Loucy (cell line): ENCODE results near the gene ZNG1F.
"Not testable (repeated sequence)": the region's sequence is repeated elsewhere in the genome, so short reads cannot be mapped to it uniquely, and the experiment has no call there.

Source experiments
- CTCF ChIP-seq: fragments of 200-600 bp; sonication (generic); conservative IDR thresholded peaks from 2 replicates; pipeline ENCODE4 v1.5.1; 2014; ENCODE audit warnings: mild to moderate bottlenecking, antibody characterized with exemption, low read length
- EZH2phosphoT487 ChIP-seq: fragments of 200-600 bp; IDR thresholded peaks from 2 replicates; pipeline ENCODE4 v1.6.1; 2018; ENCODE audit warnings: antibody characterized with exemption, mild to moderate bottlenecking, moderate library complexity, borderline replicate concordance

GRCh38 chr9:41086685-41087084 is 102.4 kb downstream of the ZNG1F start:
- TF ChIP-seq EZH2phosphoT487, CTCF: not testable (repeated sequence)
